Panc1 (cell line): ENCODE results near the gene RAB26.

Source experiments
- SIN3A ChIP-seq: IDR thresholded peaks from 2 replicates; pipeline ENCODE4 v1.6.1; 2012; ENCODE audit warnings: low read depth, mild to moderate bottlenecking, low read length, moderate library complexity, borderline replicate concordance; ENCODE audit not compliant: insufficient read depth
- TF ChIP-seq, protein P1 (sequence below): fragments of 450-650 bp; IDR thresholded peaks from 2 replicates; pipeline ENCODE4 v1.5.1; 2017; ENCODE audit warnings: mild to moderate bottlenecking

- no peak for TF ChIP-seq SIN3A
- TF ChIP-seq, protein P1, sequence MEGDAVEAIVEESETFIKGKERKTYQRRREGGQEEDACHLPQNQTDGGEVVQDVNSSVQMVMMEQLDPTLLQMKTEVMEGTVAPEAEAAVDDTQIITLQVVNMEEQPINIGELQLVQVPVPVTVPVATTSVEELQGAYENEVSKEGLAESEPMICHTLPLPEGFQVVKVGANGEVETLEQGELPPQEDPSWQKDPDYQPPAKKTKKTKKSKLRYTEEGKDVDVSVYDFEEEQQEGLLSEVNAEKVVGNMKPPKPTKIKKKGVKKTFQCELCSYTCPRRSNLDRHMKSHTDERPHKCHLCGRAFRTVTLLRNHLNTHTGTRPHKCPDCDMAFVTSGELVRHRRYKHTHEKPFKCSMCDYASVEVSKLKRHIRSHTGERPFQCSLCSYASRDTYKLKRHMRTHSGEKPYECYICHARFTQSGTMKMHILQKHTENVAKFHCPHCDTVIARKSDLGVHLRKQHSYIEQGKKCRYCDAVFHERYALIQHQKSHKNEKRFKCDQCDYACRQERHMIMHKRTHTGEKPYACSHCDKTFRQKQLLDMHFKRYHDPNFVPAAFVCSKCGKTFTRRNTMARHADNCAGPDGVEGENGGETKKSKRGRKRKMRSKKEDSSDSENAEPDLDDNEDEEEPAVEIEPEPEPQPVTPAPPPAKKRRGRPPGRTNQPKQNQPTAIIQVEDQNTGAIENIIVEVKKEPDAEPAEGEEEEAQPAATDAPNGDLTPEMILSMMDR: no peak
Observed at GRCh38 chr16:2179576-2179975, 31.2 kb downstream of the RAB26 start.
